AG10803 (cell line): ENCODE measurements around the gene VCAM1.

Source experiments
- DNase-seq: peaks from one replicate; pipeline ENCODE4 v3.0.0; 2010; ENCODE audit warnings: low read depth
- H3K4me3 ChIP-seq: 2 replicates; pipeline ENCODE4 v1.5.1; 2011; ENCODE audit warnings: mild to moderate bottlenecking, low read length, control low read depth
- TF ChIP-seq, protein P1 (sequence below): conservative IDR thresholded peaks from 2 replicates; pipeline ENCODE4 v1.5.1; 2011; ENCODE audit warnings: mild to moderate bottlenecking, low read length, control low read depth, inconsistent platforms

VCAM1 gene

DNA sequence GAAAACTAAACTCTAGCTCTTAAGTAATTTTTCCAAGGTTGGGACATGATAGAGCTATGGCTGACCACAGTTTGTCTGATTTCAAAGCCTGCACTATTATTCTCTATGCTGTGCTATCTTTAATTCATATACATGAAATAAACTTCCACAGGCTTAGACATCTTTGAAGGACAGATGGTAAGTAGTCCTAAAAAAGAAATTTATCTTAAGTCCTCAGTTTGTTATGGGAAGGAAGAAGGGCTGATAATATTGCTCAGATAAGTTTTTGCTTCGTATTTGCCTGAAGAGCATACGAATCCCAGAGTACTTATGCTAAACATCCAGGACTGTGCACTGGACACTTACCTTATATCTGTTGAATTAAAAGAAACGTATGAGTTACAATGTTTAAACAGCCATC is 39.6 kb downstream of the VCAM1 start:
- no peak for DNase-seq
- TF ChIP-seq, protein P1, sequence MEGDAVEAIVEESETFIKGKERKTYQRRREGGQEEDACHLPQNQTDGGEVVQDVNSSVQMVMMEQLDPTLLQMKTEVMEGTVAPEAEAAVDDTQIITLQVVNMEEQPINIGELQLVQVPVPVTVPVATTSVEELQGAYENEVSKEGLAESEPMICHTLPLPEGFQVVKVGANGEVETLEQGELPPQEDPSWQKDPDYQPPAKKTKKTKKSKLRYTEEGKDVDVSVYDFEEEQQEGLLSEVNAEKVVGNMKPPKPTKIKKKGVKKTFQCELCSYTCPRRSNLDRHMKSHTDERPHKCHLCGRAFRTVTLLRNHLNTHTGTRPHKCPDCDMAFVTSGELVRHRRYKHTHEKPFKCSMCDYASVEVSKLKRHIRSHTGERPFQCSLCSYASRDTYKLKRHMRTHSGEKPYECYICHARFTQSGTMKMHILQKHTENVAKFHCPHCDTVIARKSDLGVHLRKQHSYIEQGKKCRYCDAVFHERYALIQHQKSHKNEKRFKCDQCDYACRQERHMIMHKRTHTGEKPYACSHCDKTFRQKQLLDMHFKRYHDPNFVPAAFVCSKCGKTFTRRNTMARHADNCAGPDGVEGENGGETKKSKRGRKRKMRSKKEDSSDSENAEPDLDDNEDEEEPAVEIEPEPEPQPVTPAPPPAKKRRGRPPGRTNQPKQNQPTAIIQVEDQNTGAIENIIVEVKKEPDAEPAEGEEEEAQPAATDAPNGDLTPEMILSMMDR, result no peak
- no peak overlapping the region for H3K4me3 ChIP-seq

DNA sequence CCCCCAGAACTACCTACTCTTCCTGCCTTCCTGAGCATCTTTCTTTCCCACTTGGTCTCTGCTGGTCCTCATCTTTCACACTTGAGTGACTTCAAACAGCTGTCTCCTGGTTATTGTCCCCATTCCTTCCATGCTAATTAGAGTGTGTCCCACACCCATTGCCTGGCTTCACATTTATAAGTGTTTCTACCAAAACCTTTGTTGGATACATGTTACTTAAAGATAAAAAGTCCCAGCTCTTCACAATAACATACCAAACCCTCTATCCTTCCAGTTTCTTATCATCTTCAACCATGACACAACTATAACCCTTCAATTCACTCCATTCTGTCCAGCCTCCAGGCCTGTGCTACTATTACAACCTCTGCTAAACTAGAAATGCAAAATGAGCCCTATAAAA is 41.0 kb downstream of the VCAM1 start:
- H3K4me3 ChIP-seq, result no peak overlapping the region
- DNase-seq, result no peak
- TF ChIP-seq, protein P1, result no peak

DNA sequence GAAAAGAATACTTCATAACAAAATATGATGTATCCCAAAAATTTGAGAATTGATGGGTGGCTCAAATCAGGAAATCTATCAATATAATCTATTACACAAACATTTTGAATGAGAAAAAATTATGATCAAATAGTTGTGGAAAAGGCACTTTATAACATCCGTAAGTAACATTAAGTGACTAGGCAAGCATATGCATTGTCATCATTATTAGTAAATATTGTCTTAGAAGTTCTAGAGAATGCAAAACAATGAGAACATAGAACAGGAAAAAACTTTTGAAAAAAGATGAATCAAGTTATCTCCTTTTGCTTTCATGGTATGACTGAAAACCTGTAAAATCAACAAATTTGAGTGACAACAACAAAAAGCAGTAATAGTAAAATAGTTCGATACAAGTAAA is 42.9 kb downstream of the VCAM1 start:
- no peak for DNase-seq
- H3K4me3 ChIP-seq, result no peak overlapping the region
- TF ChIP-seq, protein P1, result no peak

- no peak overlapping the region for H3K4me3 ChIP-seq
- TF ChIP-seq, protein P1, result no peak
- DNase-seq, result peak; percentile 25
Observed at GRCh38 chr1:100767176-100767890, 47.8 kb downstream of the VCAM1 start.

DNA sequence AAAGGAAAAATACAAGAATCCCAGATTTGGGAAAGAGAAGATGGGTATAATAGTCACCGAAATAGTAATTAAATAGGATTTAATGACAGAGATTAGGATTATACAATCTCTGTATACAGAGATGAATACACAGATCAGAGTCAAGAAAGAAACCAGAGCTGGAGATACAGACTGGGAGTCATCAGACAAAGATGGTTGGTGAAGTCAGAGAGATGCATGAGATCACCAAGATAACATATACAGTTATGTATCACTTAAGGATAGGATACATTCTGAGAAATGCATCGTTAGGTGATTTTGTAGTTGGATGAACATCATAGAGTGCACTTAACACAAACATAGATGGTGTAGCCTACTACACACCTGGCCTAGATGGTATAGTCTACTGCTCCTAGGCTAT is 49.8 kb downstream of the VCAM1 start:
- no peak overlapping the region for H3K4me3 ChIP-seq
- no peak for DNase-seq
- TF ChIP-seq, protein P1, result no peak

GRCh38 chr1:100769906-100770646 is 50.5 kb downstream of the VCAM1 start:
- no peak for DNase-seq
- TF ChIP-seq, protein P1, result no peak
- no peak overlapping the region for H3K4me3 ChIP-seq

DNA sequence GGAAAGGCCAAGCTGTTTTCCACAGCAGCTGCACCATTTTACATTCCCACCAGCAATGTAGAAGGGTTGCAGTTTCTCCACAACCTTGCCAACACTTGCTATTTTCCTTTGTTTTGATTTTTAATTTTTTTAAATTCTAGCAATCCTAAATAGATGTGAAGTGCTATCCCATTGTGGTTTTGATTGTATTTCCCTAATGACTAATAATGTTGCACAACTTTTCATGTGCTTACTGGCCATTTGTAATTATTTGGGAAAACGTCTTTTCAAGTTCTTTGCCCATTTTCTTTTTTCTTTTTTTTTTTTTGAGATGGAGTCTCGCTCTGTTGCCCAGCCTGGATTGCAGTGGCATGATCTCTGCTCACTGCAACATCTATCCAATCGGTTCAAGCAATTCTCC is 53.9 kb downstream of the VCAM1 start:
- DNase-seq, result peak; percentile 16

More for the DNA sequence above, 53.9 kb downstream of the VCAM1 start:
- TF ChIP-seq, protein P1, result no peak
- no peak overlapping the region for H3K4me3 ChIP-seq
